ENCODE measurements around the gene ZNF700. TPM values are rescaled to one million over a fixed set of nuclear protein-coding genes. Genes with fewer than 3 reads are reported as not detected.
"Not testable (repeated sequence)": the region's sequence is repeated elsewhere in the genome, so short reads cannot be mapped to it uniquely, and the experiment has no call there.

The ZNF700 gene
- total and polyA plus RNA-seq, 2 donors (not counting 1 experiment from before 2014, with no cell fraction given): 14.3 to 34.9 TPM

GRCh38 chr19:11989112-11989456 is 64.2 kb downstream of the ZNF700 start:
- Histone ChIP-seq H3K4me3 (ENCODE audit: control extremely low read depth in 1 of 5, extremely low read depth in 1 of 5, insufficient read depth in 1 of 5, low read depth in 2 of 5, low read length in 4 of 5) (peak overlapping the region; percentile 47 to 98 (median 97)), H3K27ac (ENCODE audit: low read length in 2 of 2) (peak overlapping the region; percentile 85 to 92), H3K79me2 (ENCODE audit: control insufficient read depth, insufficient read depth, low read length) (peaks cover 53% of the 10 kb centered on the region), H3K4me1 (ENCODE audit: control insufficient read depth in 2 of 2, insufficient read depth in 2 of 2, low read length in 2 of 2) (peaks cover 0 to 5% of the 10 kb centered on the region in 2 donors), H3K27me3 (replicated peaks in 1 of 4; ENCODE audit: control extremely low read depth in 1 of 4, control insufficient read depth in 3 of 4, insufficient read depth in 4 of 4, low read length in 3 of 4) (no peaks in the 10 kb centered on the region), H2AFZ (ENCODE audit: insufficient read depth, low read depth, low read length, poor library complexity, severe bottlenecking) (peak overlapping the region; percentile 58), H3K9ac (ENCODE audit: low read length) (peak overlapping the region; percentile 95), H3K4me2 (replicated peaks; ENCODE audit: low read depth, low read length, poor library complexity, severe bottlenecking) (peak overlapping the region; percentile 96), H4K20me1 (ENCODE audit: control insufficient read depth, insufficient read depth, low read length, poor library complexity, severe bottlenecking) (peaks cover 21% of the 10 kb centered on the region), H3K36me3 (replicated peaks in 1 of 2; ENCODE audit: control extremely low read depth in 1 of 2, control insufficient read depth in 1 of 2, extremely low read depth in 1 of 2, insufficient read depth in 2 of 2, low read length in 1 of 2) (no peaks in the 10 kb centered on the region), H3K9me3 (ENCODE audit: control extremely low read depth in 1 of 3, control insufficient read depth in 2 of 3, insufficient read depth in 1 of 3, low read length in 2 of 3) (peaks cover 0 to 2% (median 0%) of the 10 kb centered on the region in 3 donors)
- WGBS (ENCODE audit: insufficient coverage): 90% methylated on average over 8 of the region's 9 CpGs
- H3K27me3 Mint-ChIP-seq: no peaks in the 10 kb centered on the region
- peaks cover 27% of the 10 kb centered on the region for H3K4me1 Mint-ChIP-seq
- ChIA-PET POLR2A (interaction anchor here (0.6 to 3.5 kb wide), 7 partner anchors 22 to 344 kb away, joined by 3 to 38 read pairs (median 7); partner anchors contain the start of genes ZNF433, ZNF700 and ZNF763), CTCF (interaction anchor here (0.7 to 7.3 kb wide), 24 partner anchors 9 to 429 kb away, joined by 3 to 173 read pairs (median 6); partner anchors contain the start of genes ZNF20, ZNF433, ZNF439 and ZNF440)
- TF ChIP-seq EZH2 (IDR thresholded peaks at IDR 0.05; ENCODE audit: borderline replicate concordance, insufficient read depth, low read depth, low read length, poor library complexity, severe bottlenecking) (no peak), CTCF (IDR thresholded peaks at IDR 0.05) (peak; percentile 1)
- H3K4me3 Mint-ChIP-seq: peak overlapping the region; percentile 96
- ATAC-seq (ENCODE audit: low read depth) (no peak), DNase-seq (no peak)
- intact Hi-C loops (cut with micrococcal nuclease): loop anchor here (1.0 to 5.0 kb wide), 2 partner anchors 151 to 177 kb away; partner anchors contain the start of genes ZNF20 and ZNF440
- H3K27ac Mint-ChIP-seq: no peak overlapping the region
- no peaks in the 10 kb centered on the region for H3K9me3 Mint-ChIP-seq (ENCODE audit: insufficient read depth)

- H2AFZ ChIP-seq (ENCODE audit: insufficient read depth, low read depth, low read length, poor library complexity, severe bottlenecking); H3K9me3 Mint-ChIP-seq (ENCODE audit: insufficient read depth); H3K4me1 ChIP-seq (ENCODE audit: control insufficient read depth in 2 of 2, insufficient read depth in 2 of 2, low read length in 2 of 2); H3K27me3 Mint-ChIP-seq; H3K36me3 ChIP-seq (replicated peaks in 1 of 2; ENCODE audit: control extremely low read depth in 1 of 2, control insufficient read depth in 1 of 2, extremely low read depth in 1 of 2, insufficient read depth in 2 of 2, low read length in 1 of 2); H3K4me3 ChIP-seq (ENCODE audit: control extremely low read depth in 1 of 5, extremely low read depth in 1 of 5, insufficient read depth in 1 of 5, low read depth in 2 of 5, low read length in 4 of 5); H3K9ac ChIP-seq (ENCODE audit: low read length); H3K9me3 ChIP-seq (ENCODE audit: control extremely low read depth in 1 of 3, control insufficient read depth in 2 of 3, insufficient read depth in 1 of 3, low read length in 2 of 3); H3K4me2 ChIP-seq (replicated peaks; ENCODE audit: low read depth, low read length, poor library complexity, severe bottlenecking); ATAC-seq (ENCODE audit: low read depth); H3K4me3 Mint-ChIP-seq; intact Hi-C loops (cut with micrococcal nuclease); H3K27ac Mint-ChIP-seq; POLR2A ChIA-PET; DNase-seq; H3K27me3 ChIP-seq (replicated peaks in 1 of 4; ENCODE audit: control extremely low read depth in 1 of 4, control insufficient read depth in 3 of 4, insufficient read depth in 4 of 4, low read length in 3 of 4); H3K27ac ChIP-seq (ENCODE audit: low read length in 2 of 2): not testable (repeated sequence)
- H4K20me1 ChIP-seq (ENCODE audit: control insufficient read depth, insufficient read depth, low read length, poor library complexity, severe bottlenecking): peaks cover 43% of the 10 kb centered on the region
- peaks cover 75% of the 10 kb centered on the region for H3K79me2 ChIP-seq (ENCODE audit: control insufficient read depth, insufficient read depth, low read length)
- CTCF ChIA-PET: interaction anchor here (1.0 to 7.3 kb wide), 5 partner anchors 29 to 194 kb away, joined by 3 to 173 read pairs (median 29); partner anchors contain the start of genes ZNF20, ZNF491, ZNF700 and ZNF763
- H3K4me1 Mint-ChIP-seq: peaks cover 31% of the 10 kb centered on the region
- WGBS (ENCODE audit: insufficient coverage): 86% methylated on average over 1 of the region's 4 CpGs
Measured at GRCh38 chr19:11991921-11992320, 67.0 kb downstream of the ZNF700 start.

Measured in B cell (primary cell).